ENCODE results near the gene RAD51B.

DNA sequence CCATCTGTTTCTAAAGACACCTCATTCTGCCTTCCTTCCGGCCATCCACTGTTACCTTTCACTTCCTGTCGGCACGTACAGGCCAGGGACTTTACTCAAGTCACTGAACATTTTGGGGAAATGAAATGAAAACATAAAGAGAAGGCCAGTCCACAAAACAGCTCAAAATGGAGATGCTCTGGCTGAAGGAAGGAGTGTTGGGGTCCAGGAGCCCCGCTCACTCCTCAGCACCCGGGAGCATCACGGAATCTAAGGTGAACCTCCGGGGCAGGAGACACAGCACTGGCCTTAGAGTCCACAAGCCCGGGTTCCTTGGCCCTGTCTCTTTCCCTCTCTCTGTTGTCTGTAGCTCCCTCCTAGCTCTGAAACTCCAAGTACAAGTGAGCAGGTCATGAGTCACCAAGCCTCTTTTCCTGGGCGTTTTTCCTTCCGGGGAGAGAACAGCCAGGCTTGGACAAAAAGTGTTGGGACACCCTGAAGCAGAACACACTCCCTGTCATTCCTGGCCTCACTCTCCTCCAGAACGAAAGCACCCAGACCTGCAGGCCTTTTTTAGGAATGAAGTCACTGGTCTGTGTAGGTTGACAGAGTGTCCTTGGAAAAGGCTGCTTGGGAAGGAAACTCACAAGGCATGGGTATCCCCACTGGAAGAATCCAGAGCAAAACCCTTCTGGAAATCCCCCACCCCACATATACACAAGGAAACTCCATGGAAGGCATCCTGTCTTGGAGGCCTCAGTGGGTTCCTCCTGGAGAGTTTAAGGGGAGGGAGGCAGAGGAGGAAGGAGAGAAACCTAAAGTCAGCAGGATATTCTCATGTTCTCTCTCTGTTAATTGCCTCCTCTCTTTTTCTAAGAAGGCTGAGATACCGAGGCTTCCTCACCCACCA, 728.0 kb downstream of the RAD51B start:
- TF ChIP-seq, protein P1, sequence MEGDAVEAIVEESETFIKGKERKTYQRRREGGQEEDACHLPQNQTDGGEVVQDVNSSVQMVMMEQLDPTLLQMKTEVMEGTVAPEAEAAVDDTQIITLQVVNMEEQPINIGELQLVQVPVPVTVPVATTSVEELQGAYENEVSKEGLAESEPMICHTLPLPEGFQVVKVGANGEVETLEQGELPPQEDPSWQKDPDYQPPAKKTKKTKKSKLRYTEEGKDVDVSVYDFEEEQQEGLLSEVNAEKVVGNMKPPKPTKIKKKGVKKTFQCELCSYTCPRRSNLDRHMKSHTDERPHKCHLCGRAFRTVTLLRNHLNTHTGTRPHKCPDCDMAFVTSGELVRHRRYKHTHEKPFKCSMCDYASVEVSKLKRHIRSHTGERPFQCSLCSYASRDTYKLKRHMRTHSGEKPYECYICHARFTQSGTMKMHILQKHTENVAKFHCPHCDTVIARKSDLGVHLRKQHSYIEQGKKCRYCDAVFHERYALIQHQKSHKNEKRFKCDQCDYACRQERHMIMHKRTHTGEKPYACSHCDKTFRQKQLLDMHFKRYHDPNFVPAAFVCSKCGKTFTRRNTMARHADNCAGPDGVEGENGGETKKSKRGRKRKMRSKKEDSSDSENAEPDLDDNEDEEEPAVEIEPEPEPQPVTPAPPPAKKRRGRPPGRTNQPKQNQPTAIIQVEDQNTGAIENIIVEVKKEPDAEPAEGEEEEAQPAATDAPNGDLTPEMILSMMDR (IDR thresholded peaks at IDR 0.05) = peak in 1 of 5 experiments; percentile 12
- TF ChIP-seq POLR2A (IDR thresholded peaks at IDR 0.05) = peak in 1 of 2 donors; percentile 7

All from tibial nerve (tissue), 3 donors.